GM08714 (cell line): ENCODE measurements around the gene UTP14C.
"Not testable (repeated sequence)": the region's sequence is repeated elsewhere in the genome, so short reads cannot be mapped to it uniquely, and the experiment has no call there.

Experiments used
- H3K4me3 ChIP-seq: fragments of 200-500 bp; sonication (Bioruptor generic); 2 replicates; pipeline ENCODE4 v1.5.1; 2014; ENCODE audit warnings: mild to moderate bottlenecking, low read length, inconsistent platforms
- ZNF274 ChIP-seq: IDR thresholded peaks from 2 replicates; pipeline ENCODE4 v1.6.1; 2012; ENCODE audit warnings: mild to moderate bottlenecking, low read depth, low read length

UTP14C gene, protein sequence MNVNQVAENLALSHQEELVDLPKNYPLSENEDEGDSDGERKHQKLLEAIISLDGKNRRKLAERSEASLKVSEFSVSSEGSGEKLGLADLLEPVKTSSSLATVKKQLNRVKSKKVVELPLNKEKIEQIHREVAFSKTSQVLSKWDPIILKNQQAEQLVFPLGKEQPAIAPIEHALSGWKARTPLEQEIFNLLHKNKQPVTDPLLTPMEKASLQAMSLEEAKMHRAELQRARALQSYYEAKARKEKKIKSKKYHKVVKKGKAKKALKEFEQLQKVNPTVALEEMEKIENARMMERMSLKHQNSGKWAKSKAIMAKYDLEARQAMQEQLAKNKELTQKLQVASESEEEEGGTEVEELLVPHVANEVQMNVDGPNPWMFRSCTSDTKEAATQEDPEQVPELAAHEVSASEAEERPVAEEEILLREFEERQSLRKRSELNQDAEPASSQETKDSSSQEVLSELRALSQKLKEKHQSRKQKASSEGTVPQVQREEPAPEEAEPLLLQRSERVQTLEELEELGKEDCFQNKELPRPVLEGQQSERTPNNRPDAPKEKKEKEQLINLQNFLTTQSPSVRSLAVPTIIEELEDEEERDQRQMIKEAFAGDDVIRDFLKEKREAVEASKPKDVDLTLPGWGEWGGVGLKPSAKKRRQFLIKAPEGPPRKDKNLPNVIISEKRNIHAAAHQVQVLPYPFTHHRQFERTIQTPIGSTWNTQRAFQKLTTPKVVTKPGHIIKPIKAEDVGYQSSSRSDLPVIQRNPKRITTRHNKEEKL

GRCh38 chr13:52024481-52024880 is at the start of gene UTP14C:
TSS of gene UTP14C (plus strand) at chr13:52024691. CDS start at chr13:52028805, 4,114 bp downstream.
- H3K4me3 ChIP-seq = no peak within 1 kb of the TSS
- TF ChIP-seq ZNF274 = no peak

DNA sequence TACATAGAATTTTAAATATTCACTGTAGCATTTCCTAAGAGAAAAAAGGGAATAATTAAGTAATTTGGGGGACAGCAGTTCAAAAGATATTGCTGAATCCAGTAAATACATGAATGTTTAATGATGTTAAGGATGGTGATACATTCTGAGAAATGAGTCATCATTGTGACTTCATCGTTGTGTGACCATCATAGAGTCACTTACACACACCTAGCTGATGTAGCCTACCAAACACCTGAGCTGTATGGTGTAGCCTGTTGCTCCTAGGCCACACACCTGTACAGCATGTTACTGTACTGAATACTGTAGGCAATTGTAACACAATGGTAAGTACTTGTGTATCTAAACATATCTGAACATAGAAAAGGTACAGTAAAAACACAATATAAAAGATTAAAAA is 48.1 kb upstream of the UTP14C start:
- no peak for TF ChIP-seq ZNF274
- H3K4me3 ChIP-seq = no peak overlapping the region

DNA sequence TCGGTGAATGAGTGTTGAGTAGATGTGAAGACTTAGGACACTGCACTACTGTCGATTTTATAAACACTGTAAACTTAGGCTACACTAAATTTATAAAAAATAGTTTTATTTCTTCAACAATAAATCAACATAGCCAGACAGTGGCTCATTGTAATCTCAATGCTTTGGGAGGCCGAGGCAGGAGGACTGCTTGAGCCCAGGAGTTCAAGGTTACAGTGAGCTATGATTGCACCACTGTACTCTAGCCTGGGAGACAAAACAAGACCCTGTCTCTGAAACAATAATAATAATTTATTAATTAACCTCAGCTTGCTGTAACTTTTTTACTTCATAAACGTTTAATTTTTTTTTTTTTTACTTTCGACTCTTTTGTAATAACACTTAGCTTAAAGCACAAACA is 47.6 kb upstream of the UTP14C start:
- TF ChIP-seq ZNF274 = no peak
- no peak overlapping the region for H3K4me3 ChIP-seq

DNA sequence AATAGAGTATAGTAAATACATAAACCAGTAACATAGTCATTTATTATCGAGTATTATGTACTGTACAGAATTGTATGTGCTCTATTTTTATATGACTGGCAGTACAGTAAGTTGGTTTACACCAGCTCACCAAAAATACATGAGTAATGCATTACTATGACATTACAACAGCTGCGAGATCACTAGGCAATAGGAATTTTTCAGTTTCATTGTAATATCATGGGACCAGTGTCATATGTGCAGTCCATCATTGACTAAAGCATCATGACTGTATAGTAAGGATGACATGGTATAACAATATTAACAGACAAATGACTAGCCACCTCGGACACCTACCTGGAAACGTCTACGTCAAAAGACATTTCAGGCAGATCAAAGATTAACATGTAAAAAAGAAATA is 46.9 kb upstream of the UTP14C start:
- TF ChIP-seq ZNF274 = no peak
- H3K4me3 ChIP-seq = no peak overlapping the region

DNA sequence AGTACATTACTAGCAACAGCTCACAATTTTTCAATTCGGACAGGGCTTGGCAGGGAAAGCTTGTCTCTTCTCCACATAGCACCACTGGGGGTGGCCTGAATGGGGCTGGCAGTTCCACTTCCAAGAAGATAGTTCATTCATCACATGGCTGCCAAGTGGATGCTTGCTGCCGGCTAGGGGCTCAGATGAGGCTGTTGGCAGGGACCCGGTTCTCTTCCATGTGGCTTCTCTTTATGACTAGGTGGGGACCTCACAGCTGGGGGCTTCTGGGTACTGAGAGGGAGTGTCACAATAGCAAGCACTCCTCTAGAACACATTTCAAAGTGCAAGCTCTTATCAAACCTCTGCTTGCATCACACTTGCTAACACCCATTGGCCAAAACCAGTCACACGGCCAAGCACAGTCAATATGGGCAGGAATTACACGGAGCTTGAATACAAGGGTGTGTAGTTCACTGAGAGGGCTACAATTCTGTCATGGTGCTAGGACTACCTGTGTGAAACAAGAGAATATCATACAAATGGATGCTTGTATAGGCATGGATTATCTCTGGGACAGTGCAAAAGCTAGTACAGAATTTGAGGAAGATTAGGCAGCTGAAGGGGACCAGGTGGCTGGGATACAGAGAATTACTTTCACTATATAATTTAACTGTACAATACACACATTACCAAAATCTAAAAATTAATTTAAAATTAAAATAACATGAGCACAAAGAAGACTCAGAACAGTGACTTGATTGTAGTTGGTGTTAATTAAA is 45.5 kb upstream of the UTP14C start:
- TF ChIP-seq ZNF274 = no peak
- H3K4me3 ChIP-seq = no peak overlapping the region

- no peak for TF ChIP-seq ZNF274
- H3K4me3 ChIP-seq = no peak overlapping the region
These were observed 43.6 kb upstream of the UTP14C start for GRCh38 chr13:51980908-51981307.

DNA sequence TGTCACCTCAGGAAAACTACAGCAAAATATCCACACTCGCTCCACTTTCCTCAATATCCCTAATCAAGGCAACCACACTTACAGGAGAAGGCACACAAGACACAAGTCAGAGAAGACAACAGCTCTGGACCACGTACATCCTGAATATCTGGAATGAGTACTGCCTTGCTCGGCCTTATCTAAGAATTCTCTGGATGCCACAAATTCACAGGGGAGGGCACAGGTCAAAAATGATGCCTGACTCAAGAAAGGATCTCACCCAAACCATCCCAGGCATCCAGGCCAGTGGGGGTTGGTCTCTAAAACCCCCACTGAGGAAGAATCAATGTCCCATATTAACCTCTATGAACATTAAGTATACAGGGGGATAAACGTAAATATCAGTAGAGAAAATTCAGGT is 43.1 kb upstream of the UTP14C start:
- H3K4me3 ChIP-seq = no peak overlapping the region
- TF ChIP-seq ZNF274 = no peak

DNA sequence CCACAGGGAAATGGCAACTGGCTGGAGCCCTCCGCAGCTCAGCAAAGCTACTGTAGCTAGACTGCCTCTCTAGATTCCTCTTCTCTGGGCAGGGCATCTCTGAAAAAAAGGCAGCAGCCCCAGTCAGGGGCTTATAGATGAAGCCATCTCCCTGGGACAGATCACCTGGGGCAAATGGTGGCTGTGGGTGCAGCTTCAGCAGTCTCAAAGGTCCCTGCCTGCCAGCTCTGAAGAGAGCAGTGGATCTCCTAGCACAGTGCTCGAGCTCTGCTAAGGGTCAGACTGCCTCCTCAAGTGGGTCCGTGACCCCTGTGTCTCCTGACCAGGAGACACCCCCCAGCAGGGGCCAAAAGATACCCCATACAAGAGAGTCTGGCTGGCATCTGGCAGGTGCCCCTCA is 41.2 kb upstream of the UTP14C start:
- not testable (repeated sequence) for H3K4me3 ChIP-seq

DNA sequence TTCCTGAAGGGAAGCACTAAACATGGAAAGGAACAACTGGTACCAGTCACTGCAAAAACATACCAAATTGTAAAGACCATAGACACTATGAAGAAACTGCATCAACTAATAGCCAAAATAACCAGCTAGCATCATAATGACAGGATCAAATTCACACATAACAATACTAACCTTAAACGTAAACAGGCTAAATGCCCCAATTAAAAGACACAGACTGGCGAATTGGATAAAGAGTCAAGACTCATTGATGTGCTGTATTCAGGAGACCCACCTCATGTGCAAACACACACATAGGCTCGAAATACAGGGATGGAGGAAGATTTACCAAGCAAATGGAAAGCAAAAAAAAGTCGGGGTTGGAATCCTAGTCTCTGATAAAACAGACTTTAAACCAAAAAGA is 39.6 kb upstream of the UTP14C start:
- H3K4me3 ChIP-seq = not testable (repeated sequence)

DNA sequence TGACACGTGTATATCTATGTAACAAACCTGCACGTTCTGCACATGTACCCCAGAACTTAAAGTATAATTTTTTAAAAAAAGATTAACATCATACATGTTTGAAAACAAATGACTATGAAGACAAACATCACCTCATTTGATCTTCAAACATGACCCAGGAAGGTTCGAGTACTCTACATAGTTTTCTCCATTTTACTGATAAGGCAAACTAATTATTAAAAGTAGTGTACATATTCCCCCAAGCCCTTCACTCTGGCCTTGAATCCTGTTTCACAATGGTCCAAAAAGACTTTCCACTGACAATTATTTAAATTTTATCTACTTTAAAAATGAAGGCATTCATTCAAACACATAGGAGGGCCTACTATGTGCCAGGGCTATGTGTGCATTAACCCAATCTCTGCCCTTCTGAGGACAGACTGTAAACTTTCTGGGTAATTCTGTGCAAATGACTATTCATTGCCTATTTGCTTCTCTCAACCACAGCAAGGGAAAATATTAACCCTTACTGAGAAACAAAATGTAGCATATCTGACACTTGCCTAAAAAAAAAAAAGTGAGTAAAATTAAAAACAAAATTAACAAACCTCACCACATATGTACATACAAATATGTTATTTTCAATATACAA is 35.4 kb upstream of the UTP14C start:
- TF ChIP-seq ZNF274 = no peak
- H3K4me3 ChIP-seq = no peak overlapping the region

DNA sequence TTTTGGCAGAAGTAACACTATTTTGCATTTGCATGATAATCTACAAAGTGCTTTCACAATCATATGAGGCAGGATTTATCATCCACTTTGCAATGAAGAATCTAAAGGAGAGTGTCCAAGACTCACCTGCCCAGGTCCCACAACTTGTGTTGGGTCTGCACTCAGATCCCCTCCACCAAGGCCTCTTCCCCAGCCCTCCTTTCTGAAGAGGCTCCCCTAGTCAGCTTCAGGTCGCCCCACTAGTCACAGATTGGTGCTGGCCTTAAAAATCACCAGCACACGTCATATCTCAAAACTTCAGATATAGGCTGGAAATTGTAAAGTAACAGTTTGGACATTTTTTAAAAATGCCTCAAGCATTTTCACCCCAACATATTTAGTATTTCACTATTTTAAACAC is 30.8 kb upstream of the UTP14C start:
- TF ChIP-seq ZNF274 = no peak

DNA sequence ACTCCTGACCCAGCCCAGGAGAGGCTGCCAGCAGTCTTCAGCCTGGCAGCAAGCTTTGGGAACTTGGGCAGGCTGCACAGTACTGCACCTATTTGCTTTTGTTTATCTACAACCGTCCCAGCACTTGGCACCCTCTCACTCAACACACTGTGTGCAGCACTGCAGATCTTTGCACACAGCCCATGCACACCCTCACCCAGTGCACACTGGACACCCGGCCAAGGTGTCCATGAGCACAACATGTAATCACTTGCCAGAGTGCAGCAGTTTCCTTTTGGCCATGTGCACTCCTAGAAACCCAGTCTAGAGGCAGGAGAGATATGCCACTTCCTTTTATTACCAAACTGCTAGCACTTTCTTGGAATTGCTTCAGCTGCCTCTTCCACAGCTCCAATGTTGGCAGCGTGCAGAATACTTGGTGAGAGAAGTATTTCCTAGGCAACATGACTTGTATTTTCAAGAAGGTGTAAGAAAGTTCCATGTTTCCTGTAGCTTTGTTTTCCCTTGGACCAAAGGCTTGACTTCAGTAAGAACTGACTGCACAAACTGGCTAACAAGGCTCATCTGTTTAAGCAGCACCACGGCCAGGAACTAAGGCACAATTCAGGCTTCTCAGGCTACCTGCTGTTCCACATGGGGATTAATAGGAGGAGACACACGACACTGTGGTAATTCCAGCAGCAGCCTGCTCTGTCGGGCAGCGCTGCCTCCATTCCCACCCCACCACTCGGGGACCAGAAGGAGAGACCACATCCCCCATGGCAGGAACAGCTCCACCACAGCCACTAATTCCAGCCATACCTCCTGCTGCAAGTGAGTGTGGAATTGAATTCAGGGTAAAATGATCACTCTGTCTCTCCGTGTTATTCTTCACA is 28.6 kb upstream of the UTP14C start:
- H3K4me3 ChIP-seq = no peak overlapping the region

More for the DNA sequence above, 30.8 kb upstream of the UTP14C start:
- H3K4me3 ChIP-seq = no peak overlapping the region

GRCh38 chr13:51996641-51997040 is 27.9 kb upstream of the UTP14C start:
- H3K4me3 ChIP-seq = no peak overlapping the region
- TF ChIP-seq ZNF274 = no peak

More for the DNA sequence above, 28.6 kb upstream of the UTP14C start:
- TF ChIP-seq ZNF274 = no peak

DNA sequence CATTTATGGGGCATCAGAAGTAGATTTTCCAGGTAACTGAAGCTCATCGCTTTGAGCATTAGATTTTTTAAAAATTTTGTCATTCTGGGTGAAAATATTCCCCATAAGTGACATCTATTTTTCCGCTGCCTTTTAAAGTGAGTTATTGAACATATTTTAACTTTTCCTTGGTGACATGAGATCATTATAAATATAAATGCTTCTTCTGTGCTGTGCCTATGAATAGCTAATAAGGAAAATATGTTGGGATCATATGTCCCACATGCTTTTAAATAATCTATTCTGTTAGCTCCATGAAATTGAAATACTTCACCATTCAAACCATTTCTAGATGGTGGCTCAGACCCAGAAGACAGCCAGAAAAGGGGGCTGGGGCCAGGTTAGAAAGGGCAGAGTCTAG is 27.3 kb upstream of the UTP14C start:
- no peak overlapping the region for H3K4me3 ChIP-seq
- TF ChIP-seq ZNF274 = no peak
